MM.1S (cell line): Measurements from ENCODE around the gene DCTN1.

Source experiments
- EZH2phosphoT487 ChIP-seq: fragments of 300-600 bp; sonication (generic); IDR thresholded peaks from 2 replicates; pipeline ENCODE4 v1.6.1; 2018; ENCODE audit warnings: antibody characterized with exemption, low read length
- TF ChIP-seq, protein P1 (sequence below): fragments of 300-600 bp; sonication (generic); IDR thresholded peaks from 2 replicates; pipeline ENCODE4 v1.5.1; 2016; ENCODE audit warnings: antibody characterized with exemption, low read length, mixed read lengths

DNA sequence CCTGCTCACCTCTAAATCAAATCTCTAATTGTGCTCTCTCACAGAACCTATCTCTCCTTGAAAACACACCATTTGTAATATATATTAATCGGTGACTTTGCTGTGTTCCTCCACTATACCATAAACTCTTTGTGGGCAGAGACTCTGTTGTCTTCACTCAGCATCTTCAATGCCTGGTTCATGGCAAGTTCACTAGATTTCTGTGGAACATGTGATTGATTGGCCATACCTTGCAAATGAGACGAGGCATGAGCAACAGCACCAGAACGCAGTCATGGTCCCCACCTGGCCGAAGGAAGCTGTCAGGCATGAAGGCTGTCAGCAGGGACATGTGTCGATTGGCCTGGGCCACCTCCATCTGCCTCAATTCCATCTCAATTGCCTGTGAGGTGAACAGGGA lies 11.6 kb downstream of the DCTN1 start:
- no peak for TF ChIP-seq EZH2phosphoT487
- TF ChIP-seq, protein P1, sequence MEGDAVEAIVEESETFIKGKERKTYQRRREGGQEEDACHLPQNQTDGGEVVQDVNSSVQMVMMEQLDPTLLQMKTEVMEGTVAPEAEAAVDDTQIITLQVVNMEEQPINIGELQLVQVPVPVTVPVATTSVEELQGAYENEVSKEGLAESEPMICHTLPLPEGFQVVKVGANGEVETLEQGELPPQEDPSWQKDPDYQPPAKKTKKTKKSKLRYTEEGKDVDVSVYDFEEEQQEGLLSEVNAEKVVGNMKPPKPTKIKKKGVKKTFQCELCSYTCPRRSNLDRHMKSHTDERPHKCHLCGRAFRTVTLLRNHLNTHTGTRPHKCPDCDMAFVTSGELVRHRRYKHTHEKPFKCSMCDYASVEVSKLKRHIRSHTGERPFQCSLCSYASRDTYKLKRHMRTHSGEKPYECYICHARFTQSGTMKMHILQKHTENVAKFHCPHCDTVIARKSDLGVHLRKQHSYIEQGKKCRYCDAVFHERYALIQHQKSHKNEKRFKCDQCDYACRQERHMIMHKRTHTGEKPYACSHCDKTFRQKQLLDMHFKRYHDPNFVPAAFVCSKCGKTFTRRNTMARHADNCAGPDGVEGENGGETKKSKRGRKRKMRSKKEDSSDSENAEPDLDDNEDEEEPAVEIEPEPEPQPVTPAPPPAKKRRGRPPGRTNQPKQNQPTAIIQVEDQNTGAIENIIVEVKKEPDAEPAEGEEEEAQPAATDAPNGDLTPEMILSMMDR = no peak
